ENCODE measurements around the gene DDX10. TPM values are rescaled to one million over a fixed set of nuclear protein-coding genes. Genes with fewer than 3 reads are reported as not detected.
"Not testable (repeated sequence)": the region's sequence is repeated elsewhere in the genome, so short reads cannot be mapped to it uniquely, and the experiment has no call there.

DDX10 gene
- total and polyA plus RNA-seq, 9 donors, result 19.7 to 33.1 (median 24.2) TPM

- Histone ChIP-seq H3K4me1 (ENCODE audit: control insufficient read depth, insufficient read depth, low read length) (no peaks in the 10 kb centered on the region), H3K27me3 (ENCODE audit: control insufficient read depth, insufficient read depth, low read length) (no peaks in the 10 kb centered on the region), H3K36me3 (ENCODE audit: control insufficient read depth, insufficient read depth, low read length) (no peaks in the 10 kb centered on the region), H3K9me3 (replicated peaks; ENCODE audit: control insufficient read depth, low read depth, low read length) (peaks cover 9% of the 10 kb centered on the region), H3K4me3 (ENCODE audit: low read length) (no peak overlapping the region), H3K27ac (ENCODE audit: low read length) (no peak overlapping the region)
- DNase-seq, result no peak
- WGBS (ENCODE audit: insufficient coverage), result 89% methylated on average over 3 of the region's 3 CpGs
Measured at GRCh38 chr11:108629274-108629673, 35.6 kb upstream of the DDX10 start.

- no peak overlapping the region for H3K27ac ChIP-seq (ENCODE audit: low read length)
- H3K4me1 ChIP-seq (ENCODE audit: control insufficient read depth, insufficient read depth, low read length), result no peaks in the 10 kb centered on the region
- DNase-seq, result no peak
- H3K9me3 ChIP-seq (replicated peaks; ENCODE audit: control insufficient read depth, low read depth, low read length), result peaks cover 9% of the 10 kb centered on the region
- no peaks in the 10 kb centered on the region for H3K27me3 ChIP-seq (ENCODE audit: control insufficient read depth, insufficient read depth, low read length)
- WGBS (ENCODE audit: insufficient coverage), result no CpG with 5 or more reads among the region's 2 CpGs
- H3K36me3 ChIP-seq (ENCODE audit: control insufficient read depth, insufficient read depth, low read length), result no peaks in the 10 kb centered on the region
- H3K4me3 ChIP-seq (ENCODE audit: low read length), result no peak overlapping the region
Measured at GRCh38 chr11:108632041-108632704, 32.7 kb upstream of the DDX10 start.

- Histone ChIP-seq H3K27me3 (ENCODE audit: control insufficient read depth, insufficient read depth, low read length) (no peaks in the 10 kb centered on the region), H3K4me3 (ENCODE audit: low read length) (no peak overlapping the region), H3K36me3 (ENCODE audit: control insufficient read depth, insufficient read depth, low read length) (no peaks in the 10 kb centered on the region), H3K9me3 (replicated peaks; ENCODE audit: control insufficient read depth, low read depth, low read length) (no peaks in the 10 kb centered on the region), H3K27ac (ENCODE audit: low read length) (no peak overlapping the region), H3K4me1 (ENCODE audit: control insufficient read depth, insufficient read depth, low read length) (no peaks in the 10 kb centered on the region)
- no peak for DNase-seq
Measured at GRCh38 chr11:108635106-108635505, 29.8 kb upstream of the DDX10 start.

GRCh38 chr11:108636222-108636621, 28.6 kb upstream of the DDX10 start:
- Histone ChIP-seq H3K4me1 (ENCODE audit: control insufficient read depth, insufficient read depth, low read length) (no peaks in the 10 kb centered on the region), H3K9me3 (replicated peaks; ENCODE audit: control insufficient read depth, low read depth, low read length) (no peaks in the 10 kb centered on the region), H3K4me3 (ENCODE audit: low read length) (no peak overlapping the region), H3K36me3 (ENCODE audit: control insufficient read depth, insufficient read depth, low read length) (no peaks in the 10 kb centered on the region), H3K27ac (ENCODE audit: low read length) (no peak overlapping the region), H3K27me3 (ENCODE audit: control insufficient read depth, insufficient read depth, low read length) (no peaks in the 10 kb centered on the region)
- WGBS (ENCODE audit: insufficient coverage), result 57% methylated on average over 1 of the region's 2 CpGs
- DNase-seq, result no peak

DNA sequence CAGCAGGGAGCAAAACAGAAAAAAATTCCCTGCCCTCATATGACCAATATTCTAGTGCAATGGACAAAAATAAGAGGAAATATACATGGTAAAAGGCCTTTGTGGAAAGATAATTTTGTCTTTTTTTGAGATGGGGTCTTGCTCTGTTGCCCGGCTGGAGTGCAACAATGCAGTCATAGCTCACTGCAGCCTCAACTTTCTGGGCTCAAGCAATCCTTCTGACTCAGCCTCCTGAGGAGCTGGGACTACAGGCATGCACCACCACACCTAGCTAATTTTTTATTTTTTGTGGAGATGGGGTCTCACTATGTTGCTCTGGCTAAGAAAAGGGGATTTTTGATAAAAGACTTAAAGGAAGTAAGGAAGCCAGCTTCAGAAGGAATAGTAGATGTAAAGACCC, 25.7 kb upstream of the DDX10 start:
- no peaks in the 10 kb centered on the region for H3K9me3 ChIP-seq (replicated peaks; ENCODE audit: control insufficient read depth, low read depth, low read length)
- no peaks in the 10 kb centered on the region for H3K36me3 ChIP-seq (ENCODE audit: control insufficient read depth, insufficient read depth, low read length)
- H3K27me3 ChIP-seq (ENCODE audit: control insufficient read depth, insufficient read depth, low read length), result no peaks in the 10 kb centered on the region
- DNase-seq, result no peak
- H3K4me1 ChIP-seq (ENCODE audit: control insufficient read depth, insufficient read depth, low read length), result no peaks in the 10 kb centered on the region
- H3K4me3 ChIP-seq (ENCODE audit: low read length), result no peak overlapping the region
- WGBS (ENCODE audit: insufficient coverage), result no CpG with 5 or more reads among the region's 1 CpG
- no peak overlapping the region for H3K27ac ChIP-seq (ENCODE audit: low read length)

DNA sequence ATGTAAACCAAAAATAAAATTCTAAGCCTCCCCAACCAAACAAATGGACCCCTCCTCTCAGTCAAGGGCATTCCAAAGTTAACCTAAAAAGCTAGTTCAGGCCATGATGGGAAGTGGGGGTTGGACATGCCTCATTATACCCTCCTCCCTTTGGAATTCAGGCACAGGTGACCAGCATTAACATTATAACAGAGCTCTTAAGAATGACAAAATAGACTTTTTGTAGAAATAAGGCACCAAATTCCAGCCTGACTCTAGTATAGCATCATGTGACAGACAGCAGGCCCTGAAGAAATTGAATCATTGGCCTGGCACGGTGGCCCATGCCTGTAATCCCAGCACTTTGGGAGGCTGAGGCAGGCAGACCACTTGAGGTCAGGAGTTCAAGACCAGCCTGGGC, 23.1 kb upstream of the DDX10 start:
- not testable (repeated sequence) for H3K27ac ChIP-seq (ENCODE audit: low read length); H3K4me3 ChIP-seq (ENCODE audit: low read length); H3K27me3 ChIP-seq (ENCODE audit: control insufficient read depth, insufficient read depth, low read length); H3K36me3 ChIP-seq (ENCODE audit: control insufficient read depth, insufficient read depth, low read length); DNase-seq; H3K4me1 ChIP-seq (ENCODE audit: control insufficient read depth, insufficient read depth, low read length); H3K9me3 ChIP-seq (replicated peaks; ENCODE audit: control insufficient read depth, low read depth, low read length)
- no CpG with 5 or more reads among the region's 1 CpG for WGBS (ENCODE audit: insufficient coverage)

GRCh38 chr11:108643974-108644373, 20.9 kb upstream of the DDX10 start:
- Histone ChIP-seq H3K9me3 (replicated peaks; ENCODE audit: control insufficient read depth, low read depth, low read length) (no peaks in the 10 kb centered on the region), H3K4me1 (ENCODE audit: control insufficient read depth, insufficient read depth, low read length) (peaks cover 2% of the 10 kb centered on the region), H3K27ac (ENCODE audit: low read length) (no peak overlapping the region), H3K27me3 (ENCODE audit: control insufficient read depth, insufficient read depth, low read length) (no peaks in the 10 kb centered on the region), H3K4me3 (ENCODE audit: low read length) (no peak overlapping the region), H3K36me3 (ENCODE audit: control insufficient read depth, insufficient read depth, low read length) (no peaks in the 10 kb centered on the region)
- DNase-seq, result no peak
- no CpG with 5 or more reads among the region's 1 CpG for WGBS (ENCODE audit: insufficient coverage)

DNA sequence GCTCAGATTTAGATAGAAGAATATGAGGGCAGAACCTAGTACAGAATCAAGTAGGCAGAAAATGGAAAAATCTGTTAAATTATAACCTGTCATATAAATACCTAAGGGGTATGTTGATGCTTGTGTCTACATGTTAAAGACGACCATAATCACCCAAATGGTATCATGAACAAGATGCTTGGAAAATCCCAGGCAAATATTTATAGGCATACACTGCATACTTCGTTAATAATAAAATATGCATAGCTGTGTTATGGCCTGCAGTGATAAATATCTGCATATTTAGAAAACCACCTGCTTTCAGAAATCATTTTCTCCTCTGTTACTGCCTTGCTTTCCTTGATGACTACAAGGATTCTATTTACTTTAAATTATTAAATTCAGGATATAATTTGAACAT, 18.9 kb upstream of the DDX10 start:
- Histone ChIP-seq H3K27me3 (ENCODE audit: control insufficient read depth, insufficient read depth, low read length) (no peaks in the 10 kb centered on the region), H3K9me3 (replicated peaks; ENCODE audit: control insufficient read depth, low read depth, low read length) (no peaks in the 10 kb centered on the region), H3K36me3 (ENCODE audit: control insufficient read depth, insufficient read depth, low read length) (no peaks in the 10 kb centered on the region), H3K4me3 (ENCODE audit: low read length) (no peak overlapping the region), H3K27ac (ENCODE audit: low read length) (no peak overlapping the region), H3K4me1 (ENCODE audit: control insufficient read depth, insufficient read depth, low read length) (peaks cover 2% of the 10 kb centered on the region)
- no CpG with 5 or more reads among the region's 2 CpGs for WGBS (ENCODE audit: insufficient coverage)
- DNase-seq, result no peak

DNA sequence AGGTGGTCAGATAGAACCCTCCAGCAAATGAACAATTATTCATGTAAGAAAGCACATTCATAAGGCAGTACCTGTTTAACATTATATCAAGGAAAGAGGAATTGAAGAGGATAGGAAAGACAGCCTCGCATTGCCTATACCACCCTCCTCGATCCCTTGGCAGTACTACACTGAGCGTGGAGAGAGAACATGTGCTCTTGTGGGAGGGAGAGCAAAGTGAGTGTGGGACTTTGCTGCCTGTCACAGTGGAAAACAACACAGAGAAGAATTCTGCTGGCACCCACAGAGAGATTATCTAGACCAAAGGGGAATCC, 17.5 kb upstream of the DDX10 start:
- Histone ChIP-seq H3K4me1 (ENCODE audit: control insufficient read depth, insufficient read depth, low read length) (peaks cover 2% of the 10 kb centered on the region), H3K4me3 (ENCODE audit: low read length) (no peak overlapping the region), H3K9me3 (replicated peaks; ENCODE audit: control insufficient read depth, low read depth, low read length) (no peaks in the 10 kb centered on the region), H3K27ac (ENCODE audit: low read length) (no peak overlapping the region), H3K36me3 (ENCODE audit: control insufficient read depth, insufficient read depth, low read length) (no peaks in the 10 kb centered on the region), H3K27me3 (ENCODE audit: control insufficient read depth, insufficient read depth, low read length) (no peaks in the 10 kb centered on the region)
- DNase-seq, result no peak
- no CpG with 5 or more reads among the region's 3 CpGs for WGBS (ENCODE audit: insufficient coverage)

- no peak overlapping the region for H3K4me3 ChIP-seq (ENCODE audit: low read length)
- WGBS (ENCODE audit: insufficient coverage), result 42% methylated on average over 5 of the region's 9 CpGs
- H3K27ac ChIP-seq (ENCODE audit: low read length), result no peak overlapping the region
Measured at GRCh38 chr11:108647701-108648527, 17.0 kb upstream of the DDX10 start.

More at GRCh38 chr11:108647701-108648527, 17.0 kb upstream of the DDX10 start:
- H3K36me3 ChIP-seq (ENCODE audit: control insufficient read depth, insufficient read depth, low read length), result no peaks in the 10 kb centered on the region
- H3K27me3 ChIP-seq (ENCODE audit: control insufficient read depth, insufficient read depth, low read length), result no peaks in the 10 kb centered on the region
- peaks cover 2% of the 10 kb centered on the region for H3K4me1 ChIP-seq (ENCODE audit: control insufficient read depth, insufficient read depth, low read length)
- DNase-seq, result peak; percentile 80
- H3K9me3 ChIP-seq (replicated peaks; ENCODE audit: control insufficient read depth, low read depth, low read length), result no peaks in the 10 kb centered on the region
